GM18909 (cell line): Measurements from ENCODE around the gene NUAK2.

Source experiments
- ATAC-seq: cut with Tn5 transposase; IDR thresholded peaks from one replicate; pipeline ENCODE4 v1.9.1; 2021; ENCODE audit warnings: mild to moderate bottlenecking; ENCODE audit not compliant: unreplicated experiment, poor library complexity

NUAK2 gene

DNA sequence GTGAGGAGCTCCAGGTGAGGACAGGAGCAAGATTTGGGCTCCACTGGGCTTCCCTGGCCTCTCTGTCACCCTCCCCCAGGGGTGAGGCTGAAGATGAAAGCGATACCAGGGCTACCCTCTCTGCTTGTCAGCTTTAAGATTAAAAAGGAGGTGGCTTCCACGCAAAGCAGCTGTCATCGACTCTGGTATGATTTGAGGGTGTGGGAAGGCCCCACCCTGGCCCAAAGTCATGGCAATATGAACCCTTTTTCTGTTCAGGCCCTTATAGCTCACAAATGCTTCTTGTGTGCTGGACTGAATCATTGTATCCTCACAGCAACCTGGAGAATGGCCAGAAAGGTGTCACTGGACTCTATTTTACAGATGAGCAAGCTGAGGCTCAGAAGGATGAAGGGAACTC, 41.6 kb downstream of the NUAK2 start:
- ATAC-seq, result no peak

DNA sequence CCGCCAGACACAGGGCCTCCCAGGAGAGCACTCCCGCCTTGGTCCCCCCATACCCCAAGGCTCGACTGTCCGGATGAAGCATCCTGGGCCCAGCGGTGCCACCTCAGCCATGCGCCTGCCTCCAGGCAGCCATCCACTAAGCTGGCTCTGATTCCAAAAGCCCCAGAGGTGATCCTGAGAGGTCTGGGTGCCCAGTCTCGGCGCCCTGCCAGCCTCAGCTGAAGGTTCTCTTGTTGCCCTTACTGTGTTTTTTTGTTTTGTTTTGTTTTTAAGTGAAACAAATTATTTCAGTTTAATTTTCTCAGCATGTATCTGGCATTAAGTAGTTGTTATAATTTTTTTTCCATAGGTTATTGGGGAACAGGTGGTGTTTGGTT, 44.9 kb downstream of the NUAK2 start:
- no peak for ATAC-seq

DNA sequence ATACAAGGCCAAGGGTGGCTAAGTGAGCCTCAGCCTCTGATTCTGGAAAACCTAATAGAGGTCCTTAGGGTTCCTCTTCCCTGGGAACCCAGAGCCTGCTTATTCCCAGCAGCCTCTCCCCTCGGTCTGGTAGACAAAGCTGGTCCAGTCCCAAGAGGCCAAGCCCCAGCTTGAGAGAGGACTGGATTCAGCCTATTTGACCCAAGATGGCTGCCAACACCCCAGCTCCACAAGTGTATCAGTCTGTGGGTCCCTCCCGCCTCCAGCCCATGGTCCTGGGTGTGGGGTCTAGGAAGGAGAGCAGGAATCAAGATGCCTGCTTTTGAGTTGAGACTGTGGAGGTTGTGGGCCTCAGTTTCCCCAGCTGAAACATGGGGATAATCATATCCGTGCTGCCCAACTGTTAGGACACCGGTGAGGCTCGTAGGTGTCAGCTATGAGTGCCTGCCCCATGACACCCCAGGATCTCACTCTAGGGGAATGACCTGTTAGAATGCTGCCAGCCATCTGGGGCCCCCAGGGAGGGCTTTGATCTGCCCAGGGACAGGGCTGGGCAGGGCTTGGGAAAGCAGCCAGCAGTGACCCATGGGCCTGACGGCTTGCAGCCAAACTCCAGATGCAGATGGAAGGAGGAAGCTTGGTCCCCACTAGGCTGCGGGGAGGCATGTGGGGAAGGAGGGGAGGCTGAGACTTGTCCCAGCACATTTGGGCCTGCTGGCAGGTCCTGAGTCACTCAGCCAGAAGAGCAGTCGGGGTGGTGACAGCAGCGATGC, 45.4 kb downstream of the NUAK2 start:
- ATAC-seq, result no peak

DNA sequence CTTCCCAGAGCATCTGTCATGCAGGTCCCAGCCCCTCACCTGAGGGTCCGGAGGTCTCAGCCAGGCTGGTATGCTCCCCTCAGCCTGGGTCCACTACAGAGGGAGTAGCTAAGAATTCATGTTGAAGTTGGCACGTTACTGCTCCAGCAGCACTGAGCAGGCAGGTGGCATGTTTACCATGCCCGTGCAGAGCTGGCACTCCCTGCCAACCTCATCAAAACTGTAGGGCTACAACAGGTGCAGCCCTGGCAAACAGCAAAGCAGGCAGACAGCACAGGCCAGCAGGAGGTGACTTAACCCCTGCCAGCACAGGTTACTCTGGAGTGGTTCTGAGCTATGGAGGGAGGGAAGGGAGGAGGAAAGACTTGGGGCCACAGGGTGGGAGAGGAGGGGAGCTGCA, 46.4 kb downstream of the NUAK2 start:
- no peak for ATAC-seq

DNA sequence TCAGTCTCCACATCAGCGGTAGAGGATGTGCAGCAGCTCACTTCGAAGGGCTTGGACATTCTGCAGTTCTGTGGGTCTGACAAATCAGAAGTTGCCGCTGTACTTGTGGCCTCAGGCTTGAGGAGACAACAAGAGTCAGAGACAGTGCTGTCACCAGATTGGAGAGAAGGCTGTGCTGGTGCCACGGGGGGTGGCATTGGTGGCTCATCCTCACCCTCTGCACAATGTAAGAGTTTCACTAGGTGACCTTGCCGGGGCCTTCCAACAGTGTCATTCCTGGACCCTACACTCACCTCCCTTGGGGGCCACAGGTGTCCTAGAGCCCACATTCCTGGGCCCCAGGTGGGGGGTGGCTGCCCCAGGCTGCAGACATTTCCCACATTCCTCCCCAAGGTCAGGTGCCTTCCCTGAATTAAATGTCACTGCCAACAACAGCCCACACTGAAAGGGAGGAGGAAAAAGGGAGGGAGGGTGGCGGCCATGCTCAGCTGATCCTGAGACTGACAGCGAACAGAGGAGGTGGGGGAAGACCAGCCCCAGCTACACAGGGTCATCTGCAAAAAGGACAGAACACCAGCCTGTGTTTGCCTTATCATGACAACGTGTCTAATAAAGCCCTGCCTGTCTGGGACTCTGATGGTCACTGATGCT, 47.4 kb downstream of the NUAK2 start:
- no peak for ATAC-seq

DNA sequence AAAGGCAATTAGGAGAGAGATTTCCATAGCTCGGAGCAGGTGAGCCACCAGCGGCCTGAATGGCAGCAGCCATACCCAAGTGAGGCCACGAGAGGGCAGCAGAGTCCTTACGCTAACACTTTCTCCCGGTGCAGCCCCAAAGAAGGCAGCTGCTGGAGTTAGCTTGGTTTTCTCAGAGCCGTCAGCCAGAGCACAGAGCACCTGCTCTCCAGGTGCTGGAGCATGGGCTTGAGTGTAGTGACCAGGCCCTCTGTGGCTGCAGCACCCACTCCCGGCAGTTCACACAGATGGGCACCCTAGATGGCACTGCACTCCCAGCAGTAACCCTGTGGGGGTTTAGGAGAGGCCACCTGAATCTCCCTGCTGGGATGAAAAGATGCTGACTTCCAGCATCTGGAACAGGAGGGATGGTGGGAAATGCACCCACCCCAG, 48.0 kb downstream of the NUAK2 start:
- ATAC-seq, result peak; percentile 74

DNA sequence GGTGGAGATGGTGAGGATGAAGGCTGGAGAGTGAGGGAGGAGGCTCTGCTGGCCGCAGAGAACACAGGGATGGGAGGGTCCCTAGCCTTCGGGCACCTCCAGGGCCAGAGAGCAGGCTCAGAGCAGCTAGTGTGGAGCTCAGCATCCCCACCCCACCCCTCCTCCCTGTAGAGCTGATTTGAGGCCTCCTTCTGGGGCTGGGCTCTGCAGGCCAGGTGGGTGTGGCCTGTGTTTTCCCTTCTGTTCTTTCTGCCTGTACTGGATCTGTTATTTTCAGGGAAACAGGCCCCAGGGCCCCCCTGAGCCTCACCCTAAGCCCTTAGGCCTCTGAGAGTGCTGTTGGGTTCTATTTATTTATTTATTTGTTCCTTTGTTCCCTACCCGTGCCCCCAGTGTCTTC, 49.0 kb downstream of the NUAK2 start:
- no peak for ATAC-seq

DNA sequence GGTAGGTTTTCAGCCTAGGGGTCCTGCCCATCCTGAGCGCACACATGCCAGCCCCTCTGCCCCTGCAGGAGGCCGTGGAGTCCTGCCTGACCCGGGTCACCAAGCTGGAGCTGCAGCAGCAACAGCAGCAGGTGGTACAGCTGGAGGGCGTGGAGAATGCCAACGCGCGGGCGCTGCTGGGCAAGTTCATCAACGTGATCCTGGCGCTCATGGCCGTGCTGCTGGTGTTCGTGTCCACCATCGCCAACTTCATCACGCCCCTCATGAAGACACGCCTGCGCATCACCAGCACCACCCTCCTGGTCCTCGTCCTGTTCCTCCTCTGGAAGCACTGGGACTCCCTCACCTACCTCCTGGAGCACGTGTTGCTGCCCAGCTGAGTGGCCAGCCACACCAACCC, 49.8 kb downstream of the NUAK2 start:
- no peak for ATAC-seq

DNA sequence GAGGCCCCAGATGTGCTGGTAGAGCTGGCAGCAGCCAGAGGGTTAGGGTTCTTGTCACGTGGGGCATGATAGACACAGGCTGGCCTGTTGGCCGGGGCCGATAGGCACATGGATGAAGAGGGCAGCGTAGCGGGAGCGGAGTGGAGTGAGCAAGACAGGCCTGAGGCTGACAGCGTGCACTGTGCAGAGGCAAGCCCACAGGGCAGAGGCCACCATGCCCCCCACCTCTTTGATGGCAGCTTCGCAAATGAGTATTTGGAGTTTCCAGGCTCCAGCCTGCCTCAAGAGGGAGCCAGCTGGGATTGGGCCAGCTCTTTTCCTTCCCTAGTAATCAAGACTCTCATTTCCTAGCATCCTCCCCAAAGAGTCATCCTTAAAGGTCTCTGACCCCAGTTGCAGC, 50.3 kb downstream of the NUAK2 start:
- ATAC-seq, result no peak

DNA sequence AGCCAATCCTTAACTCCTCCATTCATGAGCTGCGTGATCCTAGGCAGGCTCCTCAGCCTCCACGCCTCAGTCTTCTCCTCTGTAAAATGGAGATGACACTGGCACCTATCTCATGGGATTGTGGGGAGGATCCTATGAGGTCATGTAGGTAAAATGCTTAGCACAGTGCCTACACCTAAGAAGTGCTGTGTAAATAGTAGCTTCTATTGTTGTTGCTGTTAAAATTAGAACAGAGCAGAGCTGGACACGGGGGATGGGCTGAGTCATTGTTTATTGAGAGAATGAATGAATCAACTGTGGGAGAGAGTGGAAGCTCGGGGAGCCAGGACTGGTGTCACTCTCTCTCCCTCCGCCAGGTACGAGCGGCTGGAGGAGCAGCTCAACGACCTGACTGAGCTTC, 50.8 kb downstream of the NUAK2 start:
- ATAC-seq, result no peak

DNA sequence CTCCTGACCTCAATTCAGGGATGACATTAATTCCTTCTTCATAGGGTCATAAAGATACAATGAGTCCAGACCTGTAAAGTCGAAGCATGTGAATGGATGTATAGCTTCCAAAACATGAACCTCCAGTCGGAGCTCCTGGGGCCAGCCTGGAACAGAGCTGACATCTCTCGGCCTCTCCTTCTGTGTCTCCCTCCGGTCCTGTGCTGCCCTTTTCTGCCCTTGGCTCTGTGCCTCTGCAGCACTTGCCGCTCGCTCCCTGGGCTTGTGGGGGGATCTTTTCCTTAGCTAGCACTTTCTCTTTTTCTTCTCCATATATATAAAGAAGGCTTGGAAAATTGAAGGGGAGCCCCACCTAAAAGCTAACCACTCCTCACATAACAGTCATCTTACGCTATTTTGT, 51.3 kb downstream of the NUAK2 start:
- no peak for ATAC-seq

DNA sequence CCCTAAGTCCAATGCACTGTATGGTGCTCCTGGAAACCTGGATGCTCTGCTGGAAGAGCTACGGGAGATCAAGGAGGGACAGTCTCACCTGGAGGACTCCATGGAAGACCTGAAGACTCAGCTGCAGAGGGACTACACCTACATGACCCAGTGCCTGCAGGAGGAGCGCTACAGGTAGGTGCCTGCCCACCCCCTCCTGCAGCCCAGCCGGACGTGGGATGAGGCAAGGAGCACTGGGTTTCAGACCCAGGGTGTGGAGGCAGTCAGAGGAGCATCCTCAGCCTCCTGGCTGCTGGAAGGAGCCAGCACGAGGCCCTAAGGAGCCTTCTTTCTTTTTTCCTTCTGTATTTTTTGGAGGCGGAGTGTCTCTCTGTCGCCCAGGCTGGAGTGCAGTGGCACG, 51.8 kb downstream of the NUAK2 start:
- no peak for ATAC-seq

DNA sequence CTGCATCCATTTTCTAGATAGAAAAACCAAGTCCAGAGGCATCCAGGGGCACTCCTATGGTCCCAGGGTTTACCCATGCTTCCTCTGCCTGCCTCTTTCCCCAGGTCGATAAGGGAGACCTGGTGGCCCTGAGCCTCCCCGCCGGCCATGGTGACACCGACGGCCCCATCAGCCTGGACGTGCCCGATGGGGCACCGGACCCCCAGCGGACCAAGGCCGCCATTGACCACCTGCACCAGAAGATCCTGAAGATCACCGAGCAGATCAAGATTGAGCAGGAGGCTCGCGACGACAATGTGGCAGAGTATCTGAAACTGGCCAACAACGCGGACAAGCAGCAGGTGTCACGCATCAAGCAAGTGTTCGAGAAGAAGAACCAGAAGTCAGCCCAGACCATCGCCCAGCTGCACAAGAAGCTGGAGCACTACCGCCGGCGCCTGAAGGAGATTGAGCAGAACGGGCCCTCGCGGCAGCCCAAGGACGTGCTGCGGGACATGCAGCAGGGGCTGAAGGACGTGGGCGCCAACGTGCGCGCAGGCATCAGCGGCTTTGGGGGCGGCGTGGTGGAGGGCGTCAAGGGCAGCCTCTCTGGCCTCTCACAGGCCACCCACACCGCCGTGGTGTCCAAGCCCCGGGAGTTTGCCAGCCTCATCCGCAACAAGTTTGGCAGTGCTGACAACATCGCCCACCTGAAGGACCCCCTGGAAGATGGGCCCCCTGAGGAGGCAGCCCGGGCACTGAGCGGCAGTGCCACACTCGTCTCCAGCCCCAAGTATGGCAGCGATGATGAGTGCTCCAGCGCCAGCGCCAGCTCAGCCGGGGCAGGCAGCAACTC, 52.5 kb downstream of the NUAK2 start:
- ATAC-seq, result no peak

DNA sequence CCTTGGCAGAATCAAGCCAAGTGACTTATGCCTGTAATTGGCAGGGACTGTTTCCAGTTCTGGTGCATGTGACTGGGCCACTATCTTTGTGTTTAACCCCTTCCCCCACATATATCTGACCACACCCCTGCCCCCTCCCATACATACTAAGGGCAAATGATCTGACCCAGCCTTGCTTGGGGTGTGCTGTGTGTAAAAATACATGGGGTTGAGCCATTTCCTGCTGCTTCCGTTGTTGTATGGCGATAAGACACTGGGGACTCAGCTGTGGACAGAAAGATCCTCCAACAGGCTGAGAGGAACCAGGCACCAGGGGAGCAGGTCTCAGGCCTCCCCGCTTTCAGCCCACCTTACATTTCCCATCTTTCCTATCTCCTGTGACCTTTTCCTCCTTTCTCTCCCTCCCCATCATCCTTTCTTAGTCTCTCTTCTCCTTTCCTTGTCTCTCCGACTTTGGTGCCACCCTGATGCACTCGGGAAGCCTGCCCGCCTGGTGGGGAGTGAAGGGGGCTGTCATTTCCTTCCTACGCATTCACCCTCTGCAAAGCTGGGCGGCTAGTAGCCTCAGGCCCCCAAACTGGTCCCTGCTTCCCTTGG, 54.1 kb downstream of the NUAK2 start:
- no peak for ATAC-seq

DNA sequence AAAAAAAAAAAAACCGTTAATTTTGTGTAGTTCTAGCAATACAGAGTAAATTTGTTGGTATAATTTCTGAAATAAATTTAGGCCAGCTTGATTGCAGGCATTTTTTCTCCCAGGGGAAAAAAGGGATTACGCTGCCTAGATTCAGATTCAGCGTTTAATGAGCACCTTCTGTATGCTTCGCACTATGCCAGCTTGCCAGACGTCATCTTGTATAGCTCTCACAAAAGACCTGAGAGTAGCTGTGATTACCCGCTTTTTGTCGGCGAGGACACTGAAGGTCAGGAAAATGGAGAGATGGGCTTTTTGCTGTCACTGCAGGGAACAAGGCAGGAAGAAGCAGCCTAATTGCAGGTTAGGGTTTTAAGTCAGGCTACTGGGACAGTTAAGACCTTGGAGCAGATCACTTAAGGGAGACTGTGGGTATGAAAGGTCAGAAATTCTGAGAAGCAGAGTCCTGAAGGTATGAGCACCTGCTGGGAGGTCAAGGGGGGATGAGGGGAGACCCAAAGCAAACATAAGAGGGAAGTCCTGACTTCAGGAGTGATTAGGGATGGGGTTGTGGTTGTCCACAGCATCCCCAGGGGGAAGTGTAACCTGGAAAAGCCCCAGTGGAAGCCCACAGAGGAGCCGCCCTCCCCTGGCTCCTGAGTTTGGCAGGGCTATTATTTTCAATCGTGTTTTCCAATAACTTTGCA, 54.8 kb downstream of the NUAK2 start:
- ATAC-seq, result no peak

DNA sequence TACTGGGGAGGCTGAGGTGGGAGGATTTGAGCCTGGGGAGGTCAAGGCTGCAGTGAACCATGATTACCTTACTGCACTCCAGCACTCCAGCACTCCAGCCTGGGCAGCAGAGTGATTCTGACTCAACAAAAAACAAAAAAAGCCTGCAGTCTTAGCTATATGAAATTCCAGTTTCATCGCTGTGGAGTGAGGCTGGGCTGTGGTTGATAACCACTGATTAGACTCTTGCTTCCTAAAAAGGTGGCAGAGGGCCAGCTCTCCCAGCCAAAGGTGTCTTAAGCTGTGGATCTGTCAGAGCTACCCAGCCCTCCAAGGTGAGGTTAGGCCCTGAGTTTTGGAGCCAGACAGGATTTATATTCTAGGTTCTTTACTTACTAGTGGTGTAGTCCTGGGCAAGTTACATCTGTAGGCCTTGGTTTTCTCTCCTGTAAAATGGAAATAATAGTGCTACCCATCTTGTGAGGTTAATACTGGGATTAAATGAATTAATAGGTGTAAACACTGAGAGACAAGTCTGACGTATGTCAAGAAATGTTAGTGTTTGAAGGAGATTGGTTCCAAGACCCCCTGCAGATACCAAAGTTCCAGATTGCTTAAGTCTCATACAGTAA, 57.9 kb downstream of the NUAK2 start:
- ATAC-seq, result no peak

DNA sequence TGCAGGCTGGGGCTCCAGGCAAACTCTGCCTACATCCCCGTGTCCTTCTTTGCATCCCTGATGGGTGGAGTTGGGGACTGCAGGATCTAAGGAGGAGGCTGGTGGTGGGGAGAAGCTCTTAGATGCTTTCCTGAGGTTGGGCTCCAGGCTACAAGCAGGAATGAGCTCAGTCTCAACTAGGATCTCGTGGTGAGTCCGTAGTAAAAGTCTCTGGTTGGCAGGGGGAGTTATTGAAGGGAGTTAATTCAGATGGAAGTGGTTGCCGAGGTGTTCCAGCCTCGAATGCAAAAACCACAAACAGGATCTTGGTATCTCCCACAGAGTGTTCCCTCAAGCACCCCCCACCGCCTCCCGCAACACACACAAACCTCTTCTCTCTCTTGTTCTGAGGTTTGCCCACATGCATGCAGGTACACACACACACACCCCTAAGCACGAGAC, 58.8 kb downstream of the NUAK2 start:
- ATAC-seq, result no peak

DNA sequence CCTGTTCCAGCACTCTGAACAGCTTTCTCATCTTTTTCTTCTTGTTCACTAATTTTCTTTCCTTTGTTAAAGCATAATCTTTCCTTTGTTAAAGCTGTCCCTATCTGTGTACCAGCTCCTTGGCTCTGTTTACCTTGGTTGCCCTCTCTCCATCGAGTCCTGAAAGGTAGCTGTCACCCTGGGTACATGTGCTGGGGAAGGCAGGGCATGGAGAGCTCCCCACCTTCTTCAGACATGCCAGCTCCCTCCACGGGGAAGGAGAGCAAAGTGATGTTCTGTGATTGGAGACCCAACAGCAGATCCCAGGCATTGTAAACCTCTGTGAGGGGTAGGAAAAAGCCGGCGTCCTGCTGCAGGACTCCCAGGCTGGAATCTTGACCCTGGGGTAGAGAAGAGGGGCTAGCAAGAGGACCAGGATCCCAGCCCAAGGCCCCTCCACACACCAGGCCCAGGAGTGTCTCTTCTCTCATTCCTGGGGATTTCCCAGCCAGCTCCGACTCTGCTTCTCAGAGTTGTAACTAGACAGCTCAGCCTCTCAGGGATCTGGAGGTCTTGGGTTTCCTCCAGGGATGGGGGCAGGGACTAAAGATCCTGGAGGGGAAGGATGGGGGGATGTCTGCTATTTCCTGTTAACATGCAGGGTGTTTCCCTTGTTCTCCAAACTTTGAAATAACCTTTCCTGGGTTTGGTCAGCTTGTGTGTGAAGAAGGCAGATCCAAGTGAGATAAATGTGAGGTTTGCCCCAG, 59.4 kb downstream of the NUAK2 start:
- ATAC-seq, result no peak
